HEK293 (cell line): ENCODE data around the gene UCP3.

Experiments used
- CTCF ChIA-PET: fragments of 350-600 bp; formaldehyde crosslinking; extraction: SDS; loops from one replicate; lab custom pipeline; 2021; ENCODE audit warnings: antibody characterized with exemption; lab: Yijun Ruan, JAX
- POLR2A ChIA-PET: fragments of 300-600 bp; formaldehyde crosslinking; extraction: SDS; loops from one replicate; lab custom pipeline; 2020; ENCODE audit warnings: antibody characterized with exemption, inconsistent platforms; lab: Yijun Ruan, JAX
- H3K27ac ChIP-seq: fragments of 200-500 bp; sonication (Bioruptor generic); 2 replicates; pipeline ENCODE4 v1.5.1; 2014; ENCODE audit warnings: low read depth, low read length, control low read depth, inconsistent platforms; ENCODE audit errors: extremely low read depth
- H3K36me3 ChIP-seq, 2 experiments: fragments of 200-500 bp in 1 of 2; sonication (Bioruptor generic) in 1 of 2; 1 replicate in 1 of 2; 2 replicates in 1 of 2; pipeline ENCODE4 v1.5.1; 2014 to 2017; ENCODE audit warnings: inconsistent platforms in 2 of 2, low read length in 2 of 2; ENCODE audit not compliant: control insufficient read depth in 2 of 2, insufficient read depth in 1 of 2
- H3K4me1 ChIP-seq: fragments of 200-500 bp; sonication (Bioruptor generic); 2 replicates; pipeline ENCODE4 v1.5.1; 2014; ENCODE audit warnings: mild to moderate bottlenecking, low read length, inconsistent platforms; ENCODE audit not compliant: control insufficient read depth, insufficient read depth
- H3K4me3 ChIP-seq: 2 replicates; pipeline ENCODE4 v1.5.1; 2011; ENCODE audit warnings: low read depth, mild to moderate bottlenecking, control low read depth, low read length, moderate library complexity
- H3K9me3 ChIP-seq: fragments of 200-500 bp; sonication (Bioruptor generic); 2 replicates; pipeline ENCODE4 v1.5.1; 2014; ENCODE audit warnings: low read depth, low read length, inconsistent platforms; ENCODE audit not compliant: control insufficient read depth, insufficient read depth
- BCL11A ChIP-seq: fragments of 450-650 bp; formaldehyde crosslinking; IDR thresholded peaks from 2 replicates; pipeline ENCODE4 v1.5.1; 2016; ENCODE audit warnings: low read depth, missing biosample characterization, missing genetic modification characterization
- BCL11B ChIP-seq: fragments of 450-650 bp; formaldehyde crosslinking; IDR thresholded peaks from 2 replicates; pipeline ENCODE4 v1.5.1; 2016; ENCODE audit warnings: low read depth, missing biosample characterization, missing genetic modification characterization
- SP7 ChIP-seq: fragments of 450-650 bp; formaldehyde crosslinking; IDR thresholded peaks from 2 replicates; pipeline ENCODE4 v1.5.1; 2016; ENCODE audit warnings: missing biosample characterization, missing genetic modification characterization
- ZFP3 ChIP-seq: fragments of 450-650 bp; formaldehyde crosslinking; IDR thresholded peaks from 2 replicates; pipeline ENCODE4 v1.5.1; 2016; ENCODE audit warnings: low read depth, missing biosample characterization, missing genetic modification characterization
- ZFP41 ChIP-seq: fragments of 450-650 bp; formaldehyde crosslinking; IDR thresholded peaks from 2 replicates; pipeline ENCODE4 v1.5.1; 2016; ENCODE audit warnings: missing biosample characterization, missing genetic modification characterization, borderline replicate concordance
- ZNF114 ChIP-seq: fragments of 450-650 bp; formaldehyde crosslinking; IDR thresholded peaks from 2 replicates; pipeline ENCODE4 v1.5.0; 2017; ENCODE audit warnings: missing biosample characterization, missing genetic modification characterization
- ZNF311 ChIP-seq: fragments of 450-650 bp; formaldehyde crosslinking; IDR thresholded peaks from 2 replicates; pipeline ENCODE4 v1.5.1; 2017; ENCODE audit warnings: missing biosample characterization, missing genetic modification characterization, borderline replicate concordance
- ZNF324 ChIP-seq: fragments of 450-650 bp; formaldehyde crosslinking; IDR thresholded peaks from 2 replicates; pipeline ENCODE4 v1.5.1; 2016; ENCODE audit warnings: missing biosample characterization, missing genetic modification characterization
- ZNF433 ChIP-seq: fragments of 450-650 bp; formaldehyde crosslinking; IDR thresholded peaks from 2 replicates; pipeline ENCODE4 v1.5.1; 2016; ENCODE audit warnings: missing biosample characterization, missing genetic modification characterization, low read depth
- ZNF473 ChIP-seq: fragments of 450-650 bp; formaldehyde crosslinking; IDR thresholded peaks from 2 replicates; pipeline ENCODE4 v1.5.1; 2017; ENCODE audit warnings: missing biosample characterization, missing genetic modification characterization
- ZNF600 ChIP-seq: fragments of 450-650 bp; formaldehyde crosslinking; IDR thresholded peaks from 2 replicates; pipeline ENCODE4 v1.5.1; 2016; ENCODE audit warnings: missing biosample characterization, missing genetic modification characterization
- ZNF624 ChIP-seq: fragments of 450-650 bp; formaldehyde crosslinking; IDR thresholded peaks from 2 replicates; pipeline ENCODE4 v1.5.1; 2017; ENCODE audit warnings: missing biosample characterization, missing genetic modification characterization
- ZNF664 ChIP-seq: fragments of 450-650 bp; formaldehyde crosslinking; IDR thresholded peaks from 2 replicates; pipeline ENCODE4 v1.5.1; 2016; ENCODE audit warnings: missing biosample characterization, missing genetic modification characterization
- ZNF776 ChIP-seq: fragments of 450-650 bp; formaldehyde crosslinking; IDR thresholded peaks from 2 replicates; pipeline ENCODE4 v1.5.0; 2017; ENCODE audit warnings: missing biosample characterization, missing genetic modification characterization, borderline replicate concordance
- ZNF791 ChIP-seq: fragments of 450-650 bp; formaldehyde crosslinking; IDR thresholded peaks from 2 replicates; pipeline ENCODE4 v1.5.1; 2016; ENCODE audit warnings: missing biosample characterization, missing genetic modification characterization
- ZSCAN16 ChIP-seq: fragments of 450-650 bp; formaldehyde crosslinking; IDR thresholded peaks from 2 replicates; pipeline ENCODE4 v1.5.1; 2016; ENCODE audit warnings: missing biosample characterization, missing genetic modification characterization
- TF ChIP-seq, protein P1 (sequence below): fragments of 450-650 bp; formaldehyde crosslinking; IDR thresholded peaks from 2 replicates; pipeline ENCODE4 v1.5.1; 2017; ENCODE audit warnings: missing biosample characterization, missing genetic modification characterization
- TF ChIP-seq, protein P2 (sequence below): fragments of 450-650 bp; formaldehyde crosslinking; IDR thresholded peaks from 2 replicates; pipeline ENCODE4 v1.5.1; 2016; ENCODE audit warnings: missing biosample characterization, missing genetic modification characterization
- TF ChIP-seq, protein P3 (sequence below): fragments of 450-650 bp; formaldehyde crosslinking; IDR thresholded peaks from 2 replicates; pipeline ENCODE4 v1.5.1; 2017; ENCODE audit warnings: missing biosample characterization, missing genetic modification characterization
- TF ChIP-seq, protein P4 (sequence below): fragments of 450-650 bp; formaldehyde crosslinking; IDR thresholded peaks from 2 replicates; pipeline ENCODE4 v1.5.1; 2016; ENCODE audit warnings: missing biosample characterization, missing genetic modification characterization
- TF ChIP-seq, protein P5 (sequence below): fragments of 450-650 bp; formaldehyde crosslinking; IDR thresholded peaks from 2 replicates; pipeline ENCODE4 v1.5.1; 2016; ENCODE audit warnings: missing biosample characterization, missing genetic modification characterization, borderline replicate concordance
- TF ChIP-seq, protein P6 (sequence below): fragments of 450-650 bp; formaldehyde crosslinking; IDR thresholded peaks from 2 replicates; pipeline ENCODE4 v1.5.1; 2017; ENCODE audit warnings: missing biosample characterization, missing genetic modification characterization
- TF ChIP-seq, protein P7 (sequence below): fragments of 450-650 bp; formaldehyde crosslinking; IDR thresholded peaks from 2 replicates; pipeline ENCODE4 v1.5.1; 2016; ENCODE audit warnings: missing biosample characterization, missing genetic modification characterization

UCP3 gene

DNA sequence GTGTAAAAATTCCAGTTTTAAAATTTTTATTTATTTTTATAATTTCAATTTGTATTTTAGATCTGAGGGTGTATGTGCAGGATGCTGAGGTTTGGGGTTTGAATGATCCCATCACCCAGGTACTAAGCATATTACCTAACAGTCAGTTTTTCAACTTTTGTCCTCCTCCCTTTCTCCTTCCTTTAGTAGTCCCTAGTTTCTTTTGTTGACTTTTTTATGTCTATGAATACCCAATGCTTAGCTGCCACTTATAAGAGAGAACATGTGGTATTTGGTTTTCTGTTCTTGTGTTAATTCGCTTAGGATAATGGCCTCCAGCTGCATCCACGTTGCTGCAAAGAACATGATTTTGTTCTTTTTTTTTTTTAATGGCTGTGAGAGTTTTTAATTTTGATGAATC, 35.7 kb upstream of the UCP3 start:
- POLR2A ChIA-PET, result no interaction called here
- H3K4me3 ChIP-seq, result no peak overlapping the region
- no peak overlapping the region for H3K27ac ChIP-seq
- TF ChIP-seq ZNF473 (tag by site-specific recombination) (no peak), SP7 (no peak), ZNF600 (tag by site-specific recombination) (no peak), ZNF664 (tag by site-specific recombination) (no peak), ZNF433 (no peak), BCL11B (tag by site-specific recombination) (no peak)
- TF ChIP-seq, protein P1, sequence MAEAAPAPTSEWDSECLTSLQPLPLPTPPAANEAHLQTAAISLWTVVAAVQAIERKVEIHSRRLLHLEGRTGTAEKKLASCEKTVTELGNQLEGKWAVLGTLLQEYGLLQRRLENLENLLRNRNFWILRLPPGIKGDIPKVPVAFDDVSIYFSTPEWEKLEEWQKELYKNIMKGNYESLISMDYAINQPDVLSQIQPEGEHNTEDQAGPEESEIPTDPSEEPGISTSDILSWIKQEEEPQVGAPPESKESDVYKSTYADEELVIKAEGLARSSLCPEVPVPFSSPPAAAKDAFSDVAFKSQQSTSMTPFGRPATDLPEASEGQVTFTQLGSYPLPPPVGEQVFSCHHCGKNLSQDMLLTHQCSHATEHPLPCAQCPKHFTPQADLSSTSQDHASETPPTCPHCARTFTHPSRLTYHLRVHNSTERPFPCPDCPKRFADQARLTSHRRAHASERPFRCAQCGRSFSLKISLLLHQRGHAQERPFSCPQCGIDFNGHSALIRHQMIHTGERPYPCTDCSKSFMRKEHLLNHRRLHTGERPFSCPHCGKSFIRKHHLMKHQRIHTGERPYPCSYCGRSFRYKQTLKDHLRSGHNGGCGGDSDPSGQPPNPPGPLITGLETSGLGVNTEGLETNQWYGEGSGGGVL, result no peak
- TF ChIP-seq, protein P2, sequence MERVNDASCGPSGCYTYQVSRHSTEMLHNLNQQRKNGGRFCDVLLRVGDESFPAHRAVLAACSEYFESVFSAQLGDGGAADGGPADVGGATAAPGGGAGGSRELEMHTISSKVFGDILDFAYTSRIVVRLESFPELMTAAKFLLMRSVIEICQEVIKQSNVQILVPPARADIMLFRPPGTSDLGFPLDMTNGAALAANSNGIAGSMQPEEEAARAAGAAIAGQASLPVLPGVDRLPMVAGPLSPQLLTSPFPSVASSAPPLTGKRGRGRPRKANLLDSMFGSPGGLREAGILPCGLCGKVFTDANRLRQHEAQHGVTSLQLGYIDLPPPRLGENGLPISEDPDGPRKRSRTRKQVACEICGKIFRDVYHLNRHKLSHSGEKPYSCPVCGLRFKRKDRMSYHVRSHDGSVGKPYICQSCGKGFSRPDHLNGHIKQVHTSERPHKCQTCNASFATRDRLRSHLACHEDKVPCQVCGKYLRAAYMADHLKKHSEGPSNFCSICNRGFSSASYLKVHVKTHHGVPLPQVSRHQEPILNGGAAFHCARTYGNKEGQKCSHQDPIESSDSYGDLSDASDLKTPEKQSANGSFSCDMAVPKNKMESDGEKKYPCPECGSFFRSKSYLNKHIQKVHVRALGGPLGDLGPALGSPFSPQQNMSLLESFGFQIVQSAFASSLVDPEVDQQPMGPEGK (tag by site-specific recombination), result no peak
- TF ChIP-seq, protein P3, sequence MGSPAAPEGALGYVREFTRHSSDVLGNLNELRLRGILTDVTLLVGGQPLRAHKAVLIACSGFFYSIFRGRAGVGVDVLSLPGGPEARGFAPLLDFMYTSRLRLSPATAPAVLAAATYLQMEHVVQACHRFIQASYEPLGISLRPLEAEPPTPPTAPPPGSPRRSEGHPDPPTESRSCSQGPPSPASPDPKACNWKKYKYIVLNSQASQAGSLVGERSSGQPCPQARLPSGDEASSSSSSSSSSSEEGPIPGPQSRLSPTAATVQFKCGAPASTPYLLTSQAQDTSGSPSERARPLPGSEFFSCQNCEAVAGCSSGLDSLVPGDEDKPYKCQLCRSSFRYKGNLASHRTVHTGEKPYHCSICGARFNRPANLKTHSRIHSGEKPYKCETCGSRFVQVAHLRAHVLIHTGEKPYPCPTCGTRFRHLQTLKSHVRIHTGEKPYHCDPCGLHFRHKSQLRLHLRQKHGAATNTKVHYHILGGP (tag by site-specific recombination), result no peak
- TF ChIP-seq, protein P4, sequence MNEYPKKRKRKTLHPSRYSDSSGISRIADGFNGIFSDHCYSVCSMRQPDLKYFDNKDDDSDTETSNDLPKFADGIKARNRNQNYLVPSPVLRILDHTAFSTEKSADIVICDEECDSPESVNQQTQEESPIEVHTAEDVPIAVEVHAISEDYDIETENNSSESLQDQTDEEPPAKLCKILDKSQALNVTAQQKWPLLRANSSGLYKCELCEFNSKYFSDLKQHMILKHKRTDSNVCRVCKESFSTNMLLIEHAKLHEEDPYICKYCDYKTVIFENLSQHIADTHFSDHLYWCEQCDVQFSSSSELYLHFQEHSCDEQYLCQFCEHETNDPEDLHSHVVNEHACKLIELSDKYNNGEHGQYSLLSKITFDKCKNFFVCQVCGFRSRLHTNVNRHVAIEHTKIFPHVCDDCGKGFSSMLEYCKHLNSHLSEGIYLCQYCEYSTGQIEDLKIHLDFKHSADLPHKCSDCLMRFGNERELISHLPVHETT (tag by site-specific recombination), result no peak
- TF ChIP-seq, all 188 proteins: peak for 0
- CTCF ChIA-PET, result no interaction called here
- H3K36me3 ChIP-seq, result peaks cover 0 to 51% of the 10 kb centered on the region in 2 experiments; a peak in 2 of 3 replicates
- H3K4me1 ChIP-seq, result no peaks in the 10 kb centered on the region
- no peaks in the 10 kb centered on the region for H3K9me3 ChIP-seq

DNA sequence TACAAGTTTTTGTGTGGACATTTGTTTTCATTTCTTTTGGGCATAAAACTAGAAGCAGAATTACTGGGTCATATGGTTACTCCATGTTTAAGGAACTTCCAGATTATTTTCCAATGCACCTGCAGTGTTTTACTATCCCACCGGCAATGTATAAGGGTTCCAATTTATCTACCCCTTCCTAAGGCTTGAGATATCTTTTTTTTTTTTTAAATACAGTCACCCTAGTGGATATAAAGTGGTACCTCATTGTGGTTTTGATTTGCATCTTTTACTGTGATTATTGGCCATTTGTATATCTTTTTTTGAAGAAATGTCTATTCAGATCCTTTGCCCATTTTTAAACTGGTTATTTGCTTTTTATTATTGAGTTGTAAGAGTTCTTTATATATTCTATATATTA, 34.6 kb upstream of the UCP3 start:
- Histone ChIP-seq H3K9me3 (no peaks in the 10 kb centered on the region), H3K36me3 (peaks cover 0 to 53% of the 10 kb centered on the region in 2 experiments; a peak in 2 of 3 replicates), H3K4me3 (no peak overlapping the region), H3K27ac (no peak overlapping the region), H3K4me1 (no peaks in the 10 kb centered on the region)
- CTCF ChIA-PET, result no interaction called here
- POLR2A ChIA-PET, result no interaction called here
- TF ChIP-seq, protein P5, sequence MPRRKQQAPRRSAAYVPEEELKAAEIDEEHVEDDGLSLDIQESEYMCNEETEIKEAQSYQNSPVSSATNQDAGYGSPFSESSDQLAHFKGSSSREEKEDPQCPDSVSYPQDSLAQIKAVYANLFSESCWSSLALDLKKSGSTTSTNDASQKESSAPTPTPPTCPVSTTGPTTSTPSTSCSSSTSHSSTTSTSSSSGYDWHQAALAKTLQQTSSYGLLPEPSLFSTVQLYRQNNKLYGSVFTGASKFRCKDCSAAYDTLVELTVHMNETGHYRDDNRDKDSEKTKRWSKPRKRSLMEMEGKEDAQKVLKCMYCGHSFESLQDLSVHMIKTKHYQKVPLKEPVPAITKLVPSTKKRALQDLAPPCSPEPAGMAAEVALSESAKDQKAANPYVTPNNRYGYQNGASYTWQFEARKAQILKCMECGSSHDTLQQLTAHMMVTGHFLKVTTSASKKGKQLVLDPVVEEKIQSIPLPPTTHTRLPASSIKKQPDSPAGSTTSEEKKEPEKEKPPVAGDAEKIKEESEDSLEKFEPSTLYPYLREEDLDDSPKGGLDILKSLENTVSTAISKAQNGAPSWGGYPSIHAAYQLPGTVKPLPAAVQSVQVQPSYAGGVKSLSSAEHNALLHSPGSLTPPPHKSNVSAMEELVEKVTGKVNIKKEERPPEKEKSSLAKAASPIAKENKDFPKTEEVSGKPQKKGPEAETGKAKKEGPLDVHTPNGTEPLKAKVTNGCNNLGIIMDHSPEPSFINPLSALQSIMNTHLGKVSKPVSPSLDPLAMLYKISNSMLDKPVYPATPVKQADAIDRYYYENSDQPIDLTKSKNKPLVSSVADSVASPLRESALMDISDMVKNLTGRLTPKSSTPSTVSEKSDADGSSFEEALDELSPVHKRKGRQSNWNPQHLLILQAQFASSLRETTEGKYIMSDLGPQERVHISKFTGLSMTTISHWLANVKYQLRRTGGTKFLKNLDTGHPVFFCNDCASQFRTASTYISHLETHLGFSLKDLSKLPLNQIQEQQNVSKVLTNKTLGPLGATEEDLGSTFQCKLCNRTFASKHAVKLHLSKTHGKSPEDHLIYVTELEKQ, result no peak
- TF ChIP-seq, protein P6, sequence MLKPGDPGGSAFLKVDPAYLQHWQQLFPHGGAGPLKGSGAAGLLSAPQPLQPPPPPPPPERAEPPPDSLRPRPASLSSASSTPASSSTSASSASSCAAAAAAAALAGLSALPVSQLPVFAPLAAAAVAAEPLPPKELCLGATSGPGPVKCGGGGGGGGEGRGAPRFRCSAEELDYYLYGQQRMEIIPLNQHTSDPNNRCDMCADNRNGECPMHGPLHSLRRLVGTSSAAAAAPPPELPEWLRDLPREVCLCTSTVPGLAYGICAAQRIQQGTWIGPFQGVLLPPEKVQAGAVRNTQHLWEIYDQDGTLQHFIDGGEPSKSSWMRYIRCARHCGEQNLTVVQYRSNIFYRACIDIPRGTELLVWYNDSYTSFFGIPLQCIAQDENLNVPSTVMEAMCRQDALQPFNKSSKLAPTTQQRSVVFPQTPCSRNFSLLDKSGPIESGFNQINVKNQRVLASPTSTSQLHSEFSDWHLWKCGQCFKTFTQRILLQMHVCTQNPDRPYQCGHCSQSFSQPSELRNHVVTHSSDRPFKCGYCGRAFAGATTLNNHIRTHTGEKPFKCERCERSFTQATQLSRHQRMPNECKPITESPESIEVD, result no peak
- TF ChIP-seq ZNF664 (tag by site-specific recombination), result no peak
- TF ChIP-seq ZNF624 (tag by site-specific recombination), result no peak
- TF ChIP-seq ZFP41 (tag by site-specific recombination), result no peak
- TF ChIP-seq ZNF324 (tag by site-specific recombination), result no peak
- no peak for TF ChIP-seq ZSCAN16 (tag by site-specific recombination)
- TF ChIP-seq, protein P7, sequence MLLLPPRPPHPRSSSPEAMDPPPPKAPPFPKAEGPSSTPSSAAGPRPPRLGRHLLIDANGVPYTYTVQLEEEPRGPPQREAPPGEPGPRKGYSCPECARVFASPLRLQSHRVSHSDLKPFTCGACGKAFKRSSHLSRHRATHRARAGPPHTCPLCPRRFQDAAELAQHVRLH (tag by site-specific recombination), result no peak
- no peak for TF ChIP-seq ZNF114
- TF ChIP-seq ZNF311, result no peak
- TF ChIP-seq ZNF776 (tag by site-specific recombination), result no peak
- TF ChIP-seq ZNF791, result no peak
- TF ChIP-seq ZFP3 (tag by site-specific recombination), result no peak
- TF ChIP-seq BCL11A (tag by site-specific recombination), result no peak
- TF ChIP-seq ZNF433, result no peak
- no peak for TF ChIP-seq BCL11B (tag by site-specific recombination)
